DMS53 treated with DMSO at 0.1 percent for 48 hours (cell line): Measurements from ENCODE around the gene CTXN3.

Experiments
- DNase-seq: peaks from one replicate; lab custom pipeline; 2025; ENCODE audit not compliant: unreplicated experiment; lab: John Stamatoyannopoulos, UW

CTXN3 gene

DNA sequence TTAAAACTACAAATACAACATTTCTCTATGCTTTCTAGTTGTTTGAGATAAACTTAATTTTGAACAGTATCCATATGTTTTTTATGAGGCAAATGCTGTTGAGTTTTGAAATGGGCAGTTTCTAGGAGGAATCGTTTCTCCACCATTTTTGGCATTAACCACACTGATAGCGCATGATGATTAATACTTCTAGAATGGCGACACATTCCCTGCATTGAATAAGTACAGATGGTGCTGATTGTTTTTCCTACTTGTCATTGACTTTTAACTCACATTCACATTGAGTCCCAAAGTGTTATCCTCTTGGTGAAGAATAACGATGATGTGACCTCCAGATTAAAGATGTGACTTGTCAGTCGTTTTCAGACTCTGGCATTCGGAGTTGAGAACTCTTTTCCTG lies 47.8 kb downstream of the CTXN3 start:
- no peak for DNase-seq

DNA sequence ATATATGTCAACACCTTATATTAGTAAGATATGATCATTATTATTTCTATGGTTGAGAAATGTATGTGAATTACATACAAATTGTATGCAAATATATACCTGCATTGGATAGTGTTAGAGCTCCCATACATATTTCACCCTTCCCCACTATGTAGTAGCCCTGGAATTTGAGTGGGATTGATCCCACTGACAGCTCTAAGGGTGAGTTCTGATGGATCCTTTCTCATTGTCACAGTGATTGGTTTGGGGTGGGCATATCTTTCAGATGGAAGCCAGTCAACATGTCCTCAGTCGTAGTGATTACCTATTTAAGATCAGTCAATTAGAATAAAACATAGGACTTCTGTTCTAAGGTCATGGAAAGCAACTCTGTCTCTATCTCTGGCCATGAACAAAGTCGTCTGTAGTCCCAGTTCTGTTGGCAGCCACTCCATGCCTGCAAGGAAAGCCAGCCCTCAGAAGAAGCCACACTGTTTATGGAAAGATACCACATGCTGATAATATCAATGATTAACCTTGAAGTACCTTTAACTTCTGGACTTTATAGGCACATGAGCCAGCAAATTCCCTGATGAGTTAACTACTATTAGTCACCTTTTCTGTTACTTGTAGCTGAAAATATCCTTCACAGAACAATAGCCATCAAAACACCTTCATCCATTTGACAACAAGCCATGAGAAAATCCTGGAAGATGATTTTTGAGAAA lies 49.2 kb downstream of the CTXN3 start:
- DNase-seq: peak; percentile 91

DNA sequence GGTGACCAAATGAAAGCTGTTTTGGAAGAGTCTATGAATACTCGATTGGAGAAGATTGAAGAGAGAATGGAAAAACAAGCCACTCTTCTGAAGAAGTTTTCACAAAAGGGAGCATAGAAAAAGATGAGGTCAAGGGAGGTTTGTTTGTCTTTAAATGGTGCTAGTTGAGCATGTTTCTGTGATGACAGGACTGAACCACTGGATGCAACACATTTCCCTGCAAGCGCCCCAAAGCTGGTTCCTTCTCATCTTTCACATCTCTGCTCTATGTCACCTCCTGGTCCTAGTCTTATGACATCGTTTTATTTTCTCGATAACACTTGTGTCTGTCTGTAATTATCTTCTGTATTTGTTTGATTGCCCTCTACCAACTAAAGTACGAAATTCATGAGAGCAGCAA lies 50.5 kb downstream of the CTXN3 start:
- no peak for DNase-seq

DNA sequence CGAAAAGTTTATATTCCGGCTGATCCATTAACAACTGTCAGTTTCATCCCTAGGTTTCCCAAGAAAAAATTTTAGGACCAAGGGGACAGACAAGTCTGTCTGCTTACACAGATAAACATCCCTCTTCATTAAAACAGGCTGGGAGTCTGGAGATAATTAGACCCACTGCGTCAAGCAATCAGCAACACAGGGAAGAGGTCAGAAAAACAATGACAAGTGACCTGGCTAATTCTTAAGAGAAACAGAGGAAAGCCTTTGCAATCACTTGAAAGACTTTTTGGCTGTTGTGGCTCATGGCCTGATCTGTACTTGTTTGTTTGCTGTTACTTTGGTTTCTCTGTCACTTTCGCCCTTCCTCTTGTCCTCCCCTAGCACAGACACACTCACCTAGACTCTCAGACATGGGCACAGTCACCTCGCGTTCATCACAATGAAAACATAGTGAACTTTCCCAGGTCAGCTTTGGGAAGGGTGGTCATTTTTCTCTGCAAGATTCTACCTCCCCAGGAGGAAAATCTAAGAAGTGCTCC lies 51.4 kb downstream of the CTXN3 start:
- DNase-seq: no peak

DNA sequence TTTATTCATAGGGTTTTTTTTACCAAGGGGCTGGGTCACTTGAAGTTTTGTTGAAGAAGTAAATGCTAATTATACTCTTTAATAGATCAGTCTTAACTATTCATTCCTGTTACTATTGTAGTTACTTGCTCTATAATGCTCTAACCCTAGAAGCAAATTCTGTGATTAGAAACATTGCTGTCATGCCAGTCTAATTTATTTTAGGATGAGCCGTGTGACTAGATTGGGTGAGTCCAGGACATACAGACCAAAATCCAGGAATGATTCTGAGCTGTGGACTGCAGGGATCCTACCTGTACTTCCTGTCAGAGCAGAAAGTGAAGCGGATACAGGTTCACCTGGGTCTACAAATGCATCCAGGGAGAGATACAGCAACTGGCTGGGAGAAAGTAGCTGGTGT lies 53.6 kb downstream of the CTXN3 start:
- DNase-seq: no peak

DNA sequence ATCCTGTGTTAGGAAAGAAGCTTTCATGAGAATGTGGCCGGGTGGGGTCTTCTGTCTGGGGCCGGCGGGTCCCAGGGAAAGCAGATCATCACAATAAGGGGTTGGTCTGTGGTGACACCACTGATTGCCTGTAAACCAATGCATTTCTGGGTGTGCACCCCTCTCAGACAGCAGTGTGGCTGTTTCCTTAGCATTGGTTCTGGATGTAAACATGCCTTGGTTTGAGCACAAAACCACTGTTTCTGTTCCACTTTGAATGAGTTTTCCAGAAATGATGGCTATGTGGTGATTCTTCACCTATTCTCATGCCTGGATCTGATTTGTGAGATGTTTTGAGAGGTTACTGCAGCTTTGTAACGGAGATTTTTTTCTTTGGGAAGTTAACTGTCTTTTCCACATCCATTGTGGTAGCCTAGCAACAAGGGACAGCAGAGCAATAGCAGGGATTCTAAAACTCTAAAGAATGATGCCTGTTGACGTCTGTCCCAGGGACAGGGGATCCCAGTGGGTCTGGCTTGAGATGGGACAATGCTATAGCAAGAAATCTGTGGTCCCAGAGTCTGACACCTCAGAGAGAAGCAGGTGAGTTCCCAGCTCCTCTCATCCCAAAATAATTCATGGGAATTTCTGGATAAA lies 54.2 kb downstream of the CTXN3 start, which contains the start of gene CCDC192:
Gene CCDC192 (plus strand): TSS at position 466 of the 636 bp plus-strand sequence. CDS start 55 bp downstream, at position 521.
- no peak for DNase-seq

DNA sequence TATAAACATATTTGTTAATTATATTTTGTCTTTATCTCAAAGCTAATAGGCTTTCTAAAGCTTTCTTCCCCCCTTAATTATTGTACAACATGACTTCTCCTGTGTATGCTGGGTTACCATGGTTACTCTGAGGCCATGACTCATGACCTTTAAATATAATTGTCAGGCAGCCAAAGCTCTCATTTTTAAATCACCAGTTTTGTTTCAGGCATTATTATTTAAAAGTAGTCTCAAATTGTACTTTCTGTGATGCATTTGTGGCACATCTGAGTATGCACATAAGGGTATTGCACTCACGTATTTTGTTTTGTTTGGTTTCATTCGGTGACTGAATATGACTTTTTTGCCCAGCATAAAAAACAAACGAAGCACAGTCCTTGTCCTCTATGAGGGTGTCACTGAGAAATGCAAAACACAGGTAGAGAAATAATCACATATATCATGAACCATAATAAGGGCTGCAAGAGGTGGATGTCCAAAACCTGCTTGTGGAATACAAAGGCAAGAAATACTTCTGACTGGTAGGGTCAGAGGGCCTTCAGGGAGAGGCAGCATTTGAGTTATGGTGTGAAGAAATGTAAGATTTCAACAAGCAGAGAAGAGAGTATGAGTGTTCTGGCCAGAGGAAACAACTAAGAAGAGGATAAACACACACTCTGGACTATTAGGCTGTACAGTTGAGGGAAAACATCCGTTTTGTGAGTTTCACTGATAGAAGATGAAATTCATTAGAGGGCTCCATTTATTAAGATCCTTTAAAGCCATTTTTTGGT lies 56.4 kb downstream of the CTXN3 start:
- DNase-seq: peak; percentile 64

DNA sequence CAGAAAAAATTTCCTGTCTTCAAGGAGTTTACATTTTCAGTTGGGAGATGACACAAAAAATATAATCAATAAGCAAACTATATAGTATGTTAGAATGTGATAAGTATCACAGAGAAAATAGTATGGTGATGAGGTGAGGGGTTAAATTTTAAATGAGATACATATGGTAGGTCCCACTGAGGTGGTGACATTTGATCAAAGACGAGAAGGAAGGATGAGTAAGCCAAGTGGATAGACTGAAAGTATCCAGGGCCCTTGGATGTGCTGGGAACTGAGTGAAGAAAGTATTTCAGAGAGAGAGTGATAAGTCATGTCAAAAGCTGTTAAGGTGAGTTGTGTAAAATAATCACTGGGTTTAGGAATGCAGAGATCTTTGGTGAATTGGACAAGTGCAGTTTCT lies 57.8 kb downstream of the CTXN3 start:
- no peak for DNase-seq

DNA sequence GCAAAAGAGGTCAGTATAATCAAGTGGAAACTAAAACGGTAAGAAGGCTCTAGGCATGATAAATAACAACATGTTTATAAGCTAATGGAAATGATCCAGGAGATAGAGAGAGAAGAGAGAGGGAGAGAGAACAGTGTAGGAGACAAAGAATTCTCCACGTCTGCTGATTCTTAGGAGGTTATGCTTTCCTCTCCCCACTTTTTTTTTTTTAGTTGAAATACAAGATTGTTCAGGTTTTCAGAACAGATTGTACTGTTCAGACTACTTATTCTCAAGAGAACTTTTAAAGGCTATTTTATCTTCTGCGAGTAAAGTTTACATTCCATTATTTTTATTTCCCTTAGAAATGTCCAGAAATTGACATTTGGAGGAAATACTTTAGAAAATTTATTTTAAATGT lies 58.3 kb downstream of the CTXN3 start:
- no peak for DNase-seq
